Upper lobe of right lung (tissue), 1 donor: ENCODE results near the gene ARMC8. TPM values are rescaled to one million over a fixed set of nuclear protein-coding genes. Genes with fewer than 3 reads are reported as not detected.

Source experiments
- ATAC-seq: fragments of 200-7000 bp; cut with Tn5 transposase; one replicate; pipeline ENCODE4 v1.9.1; 2020; ENCODE audit warnings: mild to moderate bottlenecking, moderate library complexity
- DNase-seq: peaks from one replicate; pipeline ENCODE4 v3.0.0-alpha.2; 2020
- H3K27ac ChIP-seq: fragments of 200-600 bp; one replicate; pipeline ENCODE4 v1.8.0; 2022
- H3K27me3 ChIP-seq: fragments of 200-600 bp; one replicate; pipeline ENCODE4 v1.8.0; 2022; ENCODE audit warnings: mild to moderate bottlenecking
- H3K36me3 ChIP-seq: fragments of 200-600 bp; one replicate; pipeline ENCODE4 v1.8.0; 2022
- H3K4me1 ChIP-seq: fragments of 200-600 bp; one replicate; pipeline ENCODE4 v1.8.0; 2022
- H3K4me3 ChIP-seq: fragments of 200-600 bp; one replicate; pipeline ENCODE4 v1.8.0; 2022; ENCODE audit warnings: mild to moderate bottlenecking
- H3K9me3 ChIP-seq: fragments of 200-600 bp; one replicate; pipeline ENCODE4 v1.8.0; 2022
- CTCF ChIP-seq: fragments of 200-600 bp; IDR thresholded peaks from one replicate; pipeline ENCODE4 v1.8.0; 2022; ENCODE audit warnings: antibody characterized with exemption
- intact Hi-C: fragments of 100-400 bp; cut with DNase I; formaldehyde crosslinking; loops from one replicate; pipeline ENCODE4 v1.11.0; 2022
- total RNA-seq: library from RNA; stranded (reverse); fragmentation: NEBNext Ultra II Directional; extraction: Animal tissue kit (Norgen Biotek cat#: 25700); gene quantifications from one replicate; pipeline ENCODE4 v1.2.1, GENCODE V29; 2021
- donor health status: DM: no; HTN: yes; CAD: no; lungs with severe emphysema.

The ARMC8 gene
- total RNA-seq, 1 donor from 2014 or later: 50.3 TPM

- H3K36me3 ChIP-seq: peaks cover 95% of the 10 kb centered on the region
- H3K4me3 ChIP-seq: no peak overlapping the region
- no peaks in the 10 kb centered on the region for H3K9me3 ChIP-seq
- intact Hi-C loops: no loop called here
- no peaks in the 10 kb centered on the region for H3K4me1 ChIP-seq
- DNase-seq: no peak
- ATAC-seq: no peak
- no peaks in the 10 kb centered on the region for H3K27me3 ChIP-seq
- H3K27ac ChIP-seq: no peak overlapping the region
- TF ChIP-seq CTCF: no peak
These were observed 83.1 kb downstream of the ARMC8 start for GRCh38 chr3:138270245-138270644.

GRCh38 chr3:138271189-138271794 lies 84.2 kb downstream of the ARMC8 start:
- H3K9me3 ChIP-seq: no peaks in the 10 kb centered on the region
- intact Hi-C loops: no loop called here
- H3K4me1 ChIP-seq: no peaks in the 10 kb centered on the region
- no peak for ATAC-seq
- no peak for DNase-seq
- no peak overlapping the region for H3K4me3 ChIP-seq
- no peak overlapping the region for H3K27ac ChIP-seq
- H3K36me3 ChIP-seq: peaks cover 94% of the 10 kb centered on the region
- H3K27me3 ChIP-seq: no peaks in the 10 kb centered on the region
- no peak for TF ChIP-seq CTCF

GRCh38 chr3:138281561-138281960 lies 94.5 kb downstream of the ARMC8 start:
- H3K27me3 ChIP-seq: no peaks in the 10 kb centered on the region
- no peak for TF ChIP-seq CTCF
- no peak overlapping the region for H3K27ac ChIP-seq
- DNase-seq: no peak
- H3K4me3 ChIP-seq: no peak overlapping the region
- intact Hi-C loops: no loop called here
- H3K36me3 ChIP-seq: peaks cover 42% of the 10 kb centered on the region
- no peak for ATAC-seq
- no peaks in the 10 kb centered on the region for H3K9me3 ChIP-seq
- no peaks in the 10 kb centered on the region for H3K4me1 ChIP-seq

- ATAC-seq: no peak
- no peak overlapping the region for H3K27ac ChIP-seq
- H3K4me1 ChIP-seq: no peaks in the 10 kb centered on the region
- no peaks in the 10 kb centered on the region for H3K27me3 ChIP-seq
- no peak for TF ChIP-seq CTCF
- DNase-seq: no peak
- no peak overlapping the region for H3K4me3 ChIP-seq
- intact Hi-C loops: no loop called here
- H3K9me3 ChIP-seq: no peaks in the 10 kb centered on the region
- H3K36me3 ChIP-seq: peaks cover 44% of the 10 kb centered on the region
These were observed 95.7 kb downstream of the ARMC8 start for GRCh38 chr3:138282836-138283235.

DNA sequence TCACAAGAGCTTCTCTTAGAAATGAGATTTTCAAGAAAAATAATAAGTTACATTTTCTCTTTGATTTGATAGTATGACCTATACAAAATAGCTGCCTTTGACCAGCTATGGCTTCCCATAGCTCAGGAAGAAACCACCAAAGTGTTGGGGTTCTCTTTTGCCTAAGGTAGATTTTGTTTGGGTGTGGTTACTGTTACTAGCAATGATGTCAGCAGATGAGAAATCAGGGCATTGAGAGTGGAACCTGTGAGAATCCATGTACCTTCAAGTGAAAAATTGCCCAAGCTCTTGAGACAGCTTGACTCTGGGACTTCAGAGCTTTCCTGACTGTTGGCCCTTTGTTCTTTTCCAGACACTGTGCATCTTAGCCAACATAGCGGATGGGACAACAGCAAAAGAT lies 97.0 kb downstream of the ARMC8 start:
- H3K27ac ChIP-seq: no peak overlapping the region
- DNase-seq (no peak), ATAC-seq (no peak)
- no peak for TF ChIP-seq CTCF
- no peak overlapping the region for H3K4me3 ChIP-seq
- H3K27me3 ChIP-seq: no peaks in the 10 kb centered on the region
- intact Hi-C loops: no loop called here
- H3K4me1 ChIP-seq: no peaks in the 10 kb centered on the region
- no peaks in the 10 kb centered on the region for H3K9me3 ChIP-seq
- peaks cover 57% of the 10 kb centered on the region for H3K36me3 ChIP-seq

DNA sequence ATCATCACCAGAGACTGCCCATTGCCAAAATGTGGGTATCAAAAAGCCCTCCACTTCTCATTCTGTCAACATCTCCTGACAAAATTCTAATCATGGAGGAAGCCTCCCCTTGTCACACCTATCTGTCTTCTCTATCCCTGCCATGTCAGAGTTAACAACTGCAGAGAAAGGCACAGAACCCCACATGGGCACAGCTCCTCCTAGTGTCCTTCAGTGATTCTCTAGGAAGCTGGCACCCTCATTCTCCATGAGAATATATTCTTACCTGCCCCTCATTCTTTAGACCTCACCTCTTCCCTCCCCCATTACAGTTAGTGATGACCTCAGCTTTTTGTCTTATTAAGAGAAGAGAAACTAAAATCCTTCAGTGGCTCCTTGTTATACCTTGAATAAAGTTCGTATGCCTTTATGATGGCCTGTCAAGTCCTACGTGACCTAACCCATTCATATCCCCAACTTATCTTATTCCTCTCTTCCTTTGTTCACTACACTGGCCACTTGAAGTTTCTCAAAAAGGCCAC lies 97.9 kb downstream of the ARMC8 start:
- Histone ChIP-seq H3K36me3 (peaks cover 66% of the 10 kb centered on the region), H3K4me3 (no peak overlapping the region)
- no peak for TF ChIP-seq CTCF

More for the DNA sequence above, 97.9 kb downstream of the ARMC8 start:
- DNase-seq: no peak
- H3K9me3 ChIP-seq: no peaks in the 10 kb centered on the region
- H3K27me3 ChIP-seq: no peaks in the 10 kb centered on the region
- H3K4me1 ChIP-seq: no peaks in the 10 kb centered on the region
- H3K27ac ChIP-seq: no peak overlapping the region
- intact Hi-C loops: no loop called here
- ATAC-seq: no peak
